ENCODE data around the gene ZIC4. TPM values are rescaled to one million over a fixed set of nuclear protein-coding genes. Genes with fewer than 3 reads are reported as not detected.

Gene ZIC4
- polyA plus RNA-seq, 3 donors, result not detected

- intact Hi-C loops (cut with micrococcal nuclease), result no loop called here
- no peak overlapping the region for H3K9ac ChIP-seq (ENCODE audit: insufficient read depth, low read length, poor library complexity, severe bottlenecking)
- Mint-ChIP-seq H3K27ac (no peak overlapping the region), H3K4me1 (peaks cover 20% of the 10 kb centered on the region), H3K4me3 (peak overlapping the region in 1 of 2 donors; percentile 57), H3K36me3 (peaks cover 9 to 15% of the 10 kb centered on the region in 2 donors), H3K27me3 (ENCODE audit: low read depth in 3 of 3) (peaks cover 94 to 98% (median 98%) of the 10 kb centered on the region in 3 donors), H3K9me3 (peaks cover 6 to 61% (median 53%) of the 10 kb centered on the region in 7 donors)
- H3K4me1 ChIP-seq (ENCODE audit: control insufficient read depth in 1 of 2, insufficient read depth in 2 of 2, low read length in 2 of 2), result peaks cover 0 to 5% of the 10 kb centered on the region in 2 donors
- H3K4me2 ChIP-seq (replicated peaks; ENCODE audit: extremely low read depth, low read length, poor library complexity, severe bottlenecking), result no peak overlapping the region
- WGBS (ENCODE audit: insufficient coverage), result 13% methylated on average over 1 of the region's 1 CpG
- no peak for TF ChIP-seq CTCF (IDR thresholded peaks at IDR 0.05)
- no peaks in the 10 kb centered on the region for H3K36me3 ChIP-seq (replicated peaks in 1 of 2; ENCODE audit: control insufficient read depth in 1 of 2, insufficient read depth in 2 of 2, low read length in 2 of 2)
- no peaks in the 10 kb centered on the region for H4K20me1 ChIP-seq (ENCODE audit: insufficient read depth, low read length)
- H3K9me3 ChIP-seq (replicated peaks in 1 of 2; ENCODE audit: control insufficient read depth in 1 of 2, insufficient read depth in 1 of 2, low read length in 2 of 2), result peaks cover 38 to 76% of the 10 kb centered on the region in 2 donors
- H3K27ac ChIP-seq (ENCODE audit: low read depth in 1 of 2, low read length in 2 of 2), result no peak overlapping the region
- H3K4me3 ChIP-seq (replicated peaks in 1 of 3; ENCODE audit: low read depth in 2 of 3, low read length in 3 of 3), result no peak overlapping the region
- peaks cover 92 to 99% of the 10 kb centered on the region in 2 donors for H3K27me3 ChIP-seq (ENCODE audit: control insufficient read depth in 2 of 2, insufficient read depth in 2 of 2, low read length in 2 of 2)
- DNase-seq, result no peak
- no peaks in the 10 kb centered on the region for H3K79me2 ChIP-seq (ENCODE audit: insufficient read depth, low read length)
- H2AFZ ChIP-seq (ENCODE audit: insufficient read depth, low read depth, low read length, poor library complexity, severe bottlenecking), result no peak overlapping the region
Observed at GRCh38 chr3:147416931-147417330, 10.6 kb upstream of the ZIC4 start.

GRCh38 chr3:147415874-147416273, 9.5 kb upstream of the ZIC4 start:
- Mint-ChIP-seq H3K4me1 (peaks cover 26% of the 10 kb centered on the region), H3K4me3 (peak overlapping the region in 1 of 2 donors; percentile 57), H3K27me3 (ENCODE audit: low read depth in 3 of 3) (peaks cover 95 to 98% (median 98%) of the 10 kb centered on the region in 3 donors), H3K36me3 (peaks cover 9 to 25% of the 10 kb centered on the region in 2 donors), H3K27ac (no peak overlapping the region), H3K9me3 (peaks cover 9 to 63% (median 54%) of the 10 kb centered on the region in 7 donors)
- Histone ChIP-seq H3K36me3 (replicated peaks in 1 of 2; ENCODE audit: control insufficient read depth in 1 of 2, insufficient read depth in 2 of 2, low read length in 2 of 2) (no peaks in the 10 kb centered on the region), H3K27ac (ENCODE audit: low read depth in 1 of 2, low read length in 2 of 2) (no peak overlapping the region), H4K20me1 (ENCODE audit: insufficient read depth, low read length) (no peaks in the 10 kb centered on the region), H3K4me2 (replicated peaks; ENCODE audit: extremely low read depth, low read length, poor library complexity, severe bottlenecking) (no peak overlapping the region), H3K9ac (ENCODE audit: insufficient read depth, low read length, poor library complexity, severe bottlenecking) (no peak overlapping the region), H3K9me3 (replicated peaks in 1 of 2; ENCODE audit: control insufficient read depth in 1 of 2, insufficient read depth in 1 of 2, low read length in 2 of 2) (peaks cover 30 to 72% of the 10 kb centered on the region in 2 donors), H3K4me1 (ENCODE audit: control insufficient read depth in 1 of 2, insufficient read depth in 2 of 2, low read length in 2 of 2) (peaks cover 0 to 6% of the 10 kb centered on the region in 2 donors), H3K79me2 (ENCODE audit: insufficient read depth, low read length) (no peaks in the 10 kb centered on the region), H2AFZ (ENCODE audit: insufficient read depth, low read depth, low read length, poor library complexity, severe bottlenecking) (no peak overlapping the region), H3K27me3 (ENCODE audit: control insufficient read depth in 2 of 2, insufficient read depth in 2 of 2, low read length in 2 of 2) (peaks cover 92 to 99% of the 10 kb centered on the region in 2 donors), H3K4me3 (replicated peaks in 1 of 3; ENCODE audit: low read depth in 2 of 3, low read length in 3 of 3) (no peak overlapping the region)
- no CpG with 5 or more reads among the region's 2 CpGs for WGBS (ENCODE audit: insufficient coverage)
- intact Hi-C loops (cut with micrococcal nuclease), result no loop called here
- no peak for DNase-seq
- no peak for TF ChIP-seq CTCF (IDR thresholded peaks at IDR 0.05)

Data from CD14-positive monocyte (primary cell).